K562 (cell line): Measurements from ENCODE around the gene SUB1. TPM values are rescaled to one million over a fixed set of nuclear protein-coding genes. Genes with fewer than 3 reads are reported as not detected.
A peak's percentile ranks its signal among the peaks of the same experiment; 100 is the strongest.
"Not testable (repeated sequence)": the region's sequence is repeated elsewhere in the genome, so short reads cannot be mapped to it uniquely, and the experiment has no call there.

Source experiments
- ATAC-seq: fragments of 200-7000 bp; cut with Tn5 transposase; 3 replicates; pipeline ENCODE4 v1.9.1; 2020; ENCODE audit warnings: moderate library complexity
- BruUV-seq: library from RNA; stranded (reverse); fragments of 400-500 nt; replicated peaks from 2 replicates; lab custom pipeline; 2021; lab: Mats Ljungman, UMichigan
- CTCF ChIA-PET: fragments of 300-600 bp; formaldehyde crosslinking; extraction: SDS; loops from one replicate; lab custom pipeline; 2021; ENCODE audit warnings: low intra/inter-chr PET ratio; lab: Yijun Ruan, JAX
- POLR2A ChIA-PET: fragments of 300-600, 350-650 bp; sonication (Branson Sonifier 250); formaldehyde crosslinking; extraction: SDS; loops from one replicate; lab custom pipeline; 2021; ENCODE audit warnings: antibody characterized with exemption, inconsistent platforms; lab: Yijun Ruan, JAX
- DNase-seq, 4 experiments: peaks; one replicate each; pipeline versions ENCODE4 v3.0.0 to v3.0.0-alpha.2; 2011 to 2018; ENCODE audit warnings: low spot score in 3 of 4, mixed read lengths in 3 of 4; ENCODE audit errors: extremely low read depth in 1 of 4
- FAIRE-seq: peaks from 2 replicates; lab custom pipeline; 2011; peaks lifted over from hg19 to GRCh38; lab: Jason Lieb, UNC
- H2AFZ ChIP-seq: 2 replicates; pipeline ENCODE4 v1.6.0; 2011; ENCODE audit warnings: low read depth, low read length, control low read depth, inconsistent platforms
- H3K27ac ChIP-seq: fragments of 200-600 bp; 3 replicates; pipeline ENCODE4 v1.8.0; 2011; ENCODE audit warnings: low read depth, mild to moderate bottlenecking, control low read depth, inconsistent platforms, low read length, moderate library complexity, mixed read lengths; ENCODE audit errors: extremely low read depth
- H3K27me3 ChIP-seq, 2 experiments: fragments of 300-600 bp in 1 of 2; 2 replicates in 1 of 2; 3 replicates in 1 of 2; pipeline versions ENCODE4 v1.6.0 to v1.8.0; 2011; ENCODE audit warnings: inconsistent platforms in 2 of 2, low read length in 2 of 2, mild to moderate bottlenecking in 1 of 2, mixed read lengths in 1 of 2, moderate library complexity in 1 of 2; ENCODE audit not compliant: control insufficient read depth in 2 of 2, insufficient read depth in 2 of 2
- H3K36me3 ChIP-seq: fragments of 300-600 bp; 3 replicates; pipeline ENCODE4 v1.8.0; 2011; ENCODE audit warnings: mild to moderate bottlenecking, low read length, inconsistent platforms; ENCODE audit not compliant: control insufficient read depth, insufficient read depth
- H3K4me1 ChIP-seq, 2 experiments: fragments of 200-600 bp in 1 of 2; replicated peaks in 1 of 2; 2 replicates in 1 of 2; 3 replicates in 1 of 2; pipeline versions ENCODE4 v1.5.1 to v1.8.0; 2011; ENCODE audit warnings: inconsistent platforms in 2 of 2, low read length in 2 of 2, mild to moderate bottlenecking in 1 of 2, mixed read lengths in 1 of 2, moderate library complexity in 1 of 2; ENCODE audit not compliant: control insufficient read depth in 2 of 2, insufficient read depth in 2 of 2
- H3K4me2 ChIP-seq: 2 replicates; pipeline ENCODE4 v1.6.1; 2011; ENCODE audit warnings: low read length, control low read depth, inconsistent platforms, mixed read lengths; ENCODE audit not compliant: insufficient read depth
- H3K4me3 ChIP-seq: fragments of 200-600 bp; sonication (generic), shearing (Covaris generic); 2 replicates; pipeline ENCODE4 v1.5.1; 2016; ENCODE audit warnings: control low read depth, inconsistent platforms
- H3K79me2 ChIP-seq: fragments of 200-600 bp; 3 replicates; pipeline ENCODE4 v1.8.0; 2011; ENCODE audit warnings: low read length, inconsistent platforms; ENCODE audit not compliant: control insufficient read depth, insufficient read depth
- H3K9ac ChIP-seq, 2 experiments: 2 replicates each; pipeline versions ENCODE4 v1.6.0 to v1.6.1; 2011; ENCODE audit warnings: low read depth in 2 of 2, low read length in 2 of 2, control low read depth in 1 of 2, inconsistent platforms in 1 of 2, mild to moderate bottlenecking in 1 of 2, mixed read lengths in 1 of 2; ENCODE audit not compliant: insufficient read depth in 1 of 2
- H3K9me1 ChIP-seq: one replicate; pipeline ENCODE4 v1.6.0; 2011; ENCODE audit warnings: inconsistent platforms, mild to moderate bottlenecking, low read length, moderate library complexity; ENCODE audit not compliant: control insufficient read depth, insufficient read depth
- H3K9me3 ChIP-seq: replicated peaks from 2 replicates; pipeline ENCODE4 v1.5.1; 2011; ENCODE audit warnings: low read depth, low read length, inconsistent platforms; ENCODE audit not compliant: control insufficient read depth, insufficient read depth
- H4K20me1 ChIP-seq: replicated peaks from 2 replicates; pipeline ENCODE4 v1.6.1; 2011; ENCODE audit warnings: low read length, inconsistent platforms, mixed read lengths; ENCODE audit not compliant: control insufficient read depth, insufficient read depth
- THAP12 ChIP-seq: fragments of 250-450 bp; sonication (Bioruptor Pico); IDR thresholded peaks from 2 replicates; pipeline ENCODE4 v1.9.0; 2021; ENCODE audit warnings: mild to moderate bottlenecking, inconsistent platforms
- ZBTB5 ChIP-seq: fragments of 450-650 bp; IDR thresholded peaks from 2 replicates; pipeline ENCODE4 v1.6.1; 2017; ENCODE audit warnings: antibody characterized with exemption
- WGBS: fragments of 100-300 bp; shearing (Covaris generic); methylation state at CpG from one replicate; pipeline ENCODE4 v1.1.6; 2016; ENCODE audit warnings: low coverage, mixed read lengths; ENCODE audit not compliant: insufficient coverage; ENCODE audit errors: missing lambda C conversion rate; 5-methylcytosine and 5-hydroxymethylcytosine counted together
- in situ Hi-C: fragments of 300-500 bp; cut with MboI; formaldehyde crosslinking; loops from 4 replicates; pipeline ENCODE4 v1.15.0; 2018; ENCODE audit warnings: inconsistent platforms, mixed read lengths
- intact Hi-C: fragments of 100-400 bp; cut with micrococcal nuclease; formaldehyde crosslinking; loops from 2 replicates; pipeline ENCODE4 v1.14.2; 2022
- polyA plus RNA-seq, 8 experiments: library from polyadenylated mRNA; depleted of rRNA in 4 of 8; stranded (reverse) in 5 of 8; unstranded in 3 of 8; fragments of >200 nt; fragmentation: Nextera tagmentation in 2 of 8; fragmentation: Illumina TruSeq in 1 of 8; extraction: Ambion mirVana in 2 of 8; extraction: Trizol in 1 of 8; gene quantifications; 2 replicates each; pipeline versions ENCODE4 v1.2.1 to v1.2.3, GENCODE V29; 2011 to 2014; ENCODE audit warnings: inconsistent platforms in 1 of 8, missing spikeins in 1 of 8
- total RNA-seq, 7 experiments: library from RNA; depleted of rRNA in 6 of 7; stranded (reverse); fragments of >200 nt in 6 of 7; fragmentation: Illumina TruSeq in 2 of 7; extraction: Trizol in 2 of 7; gene quantifications; 2 replicates each; pipeline versions ENCODE4 v1.2.1 to v1.2.3, GENCODE V29; 2011 to 2021; ENCODE audit warnings: low replicate concordance in 1 of 7

Gene SUB1
- total and polyA plus RNA-seq, 9 of the 15 experiments (the other 6 are each of a cell fraction or from before 2014, with no cell fraction given) = 336 to 1,031 (median 700) TPM

- H3K4me1 ChIP-seq, in situ Hi-C loops, H3K9me1 ChIP-seq, FAIRE-seq, intact Hi-C loops, H4K20me1 ChIP-seq, DNase-seq, H3K9ac ChIP-seq, POLR2A ChIA-PET, H3K4me3 ChIP-seq, H3K4me2 ChIP-seq, BruUV-seq, H3K79me2 ChIP-seq, H2AFZ ChIP-seq, H3K36me3 ChIP-seq, H3K9me3 ChIP-seq, H3K27ac ChIP-seq, CTCF ChIA-PET, ATAC-seq, H3K27me3 ChIP-seq: not testable (repeated sequence)
- WGBS = 21% methylated on average over 6 of the region's 6 CpGs
Measured at GRCh38 chr5:32556543-32556942, 28.8 kb upstream of the SUB1 start.

GRCh38 chr5:32559411-32559810 lies 25.9 kb upstream of the SUB1 start:
- Histone ChIP-seq H3K4me2 (no peak overlapping the region), H3K27me3 (no peaks in the 10 kb centered on the region), H3K36me3 (no peaks in the 10 kb centered on the region), H3K4me1 (no peaks in the 10 kb centered on the region), H4K20me1 (no peaks in the 10 kb centered on the region), H3K79me2 (no peaks in the 10 kb centered on the region), H3K9ac (no peak overlapping the region), H3K9me3 (no peaks in the 10 kb centered on the region), H3K4me3 (no peak overlapping the region), H2AFZ (no peak overlapping the region), H3K9me1 (no peaks in the 10 kb centered on the region), H3K27ac (no peak overlapping the region)
- DNase-seq (peak in 1 of 4 experiments; percentile 3), ATAC-seq (no peak), FAIRE-seq (no peak)
- no peak for TF ChIP-seq THAP12
- no peak for TF ChIP-seq ZBTB5
- ChIA-PET POLR2A (no interaction called here), CTCF (no interaction called here)
- in situ Hi-C loops = no loop called here
- BruUV-seq = no TSS peak
- intact Hi-C loops = no loop called here
